Measurements from ENCODE around the gene NRG4.
"Not testable (repeated sequence)": the region's sequence is repeated elsewhere in the genome, so short reads cannot be mapped to it uniquely, and the experiment has no call there.

NRG4 gene

GRCh38 chr15:75989045-75989444 lies 23.2 kb downstream of the NRG4 start:
- Histone ChIP-seq H3K4me2 (ENCODE audit: low read depth, low read length, poor library complexity, severe bottlenecking) (no peak overlapping the region), H3K9ac (ENCODE audit: low read depth, low read length, poor library complexity, severe bottlenecking) (no peak overlapping the region), H3K79me2 (ENCODE audit: insufficient read depth, low read length) (no peaks in the 10 kb centered on the region), H3K4me1 (ENCODE audit: insufficient read depth, low read length, poor library complexity, severe bottlenecking) (no peaks in the 10 kb centered on the region), H2AFZ (ENCODE audit: low read length) (no peak overlapping the region), H3K9me3 (ENCODE audit: insufficient read depth, low read depth, low read length) (no peaks in the 10 kb centered on the region), H3K4me3 (ENCODE audit: low read length, poor library complexity, severe bottlenecking) (no peak overlapping the region), H3K27me3 (ENCODE audit: insufficient read depth, low read length, poor library complexity, severe bottlenecking) (no peaks in the 10 kb centered on the region), H4K20me1 (ENCODE audit: insufficient read depth, low read length, poor library complexity, severe bottlenecking) (no peaks in the 10 kb centered on the region), H3K9me2 (replicated peaks; ENCODE audit: low read depth, low read length) (no peaks in the 10 kb centered on the region), H3K36me3 (ENCODE audit: insufficient read depth, low read length) (no peaks in the 10 kb centered on the region), H3F3A (ENCODE audit: low read depth) (no peaks in the 10 kb centered on the region)
- no peak for TF ChIP-seq CTCF (conservative IDR thresholded peaks at IDR 0.05; ENCODE audit: low read length)
- TF ChIP-seq EZH2phosphoT487 (IDR thresholded peaks at IDR 0.05; ENCODE audit: borderline replicate concordance), result no peak

- no peaks in the 10 kb centered on the region for H3K4me1 ChIP-seq (ENCODE audit: insufficient read depth, low read length, poor library complexity, severe bottlenecking)
- H3K27me3 ChIP-seq (ENCODE audit: insufficient read depth, low read length, poor library complexity, severe bottlenecking), result no peaks in the 10 kb centered on the region
- H2AFZ ChIP-seq (ENCODE audit: low read length), result no peak overlapping the region
- no peaks in the 10 kb centered on the region for H3K9me2 ChIP-seq (replicated peaks; ENCODE audit: low read depth, low read length)
- H3K4me2 ChIP-seq (ENCODE audit: low read depth, low read length, poor library complexity, severe bottlenecking), result no peak overlapping the region
- no peaks in the 10 kb centered on the region for H4K20me1 ChIP-seq (ENCODE audit: insufficient read depth, low read length, poor library complexity, severe bottlenecking)
- TF ChIP-seq EZH2phosphoT487 (IDR thresholded peaks at IDR 0.05; ENCODE audit: borderline replicate concordance) (no peak), CTCF (conservative IDR thresholded peaks at IDR 0.05; ENCODE audit: low read length) (no peak)
- H3K9me3 ChIP-seq (ENCODE audit: insufficient read depth, low read depth, low read length), result no peaks in the 10 kb centered on the region
- H3K4me3 ChIP-seq (ENCODE audit: low read length, poor library complexity, severe bottlenecking), result no peak overlapping the region
- H3F3A ChIP-seq (ENCODE audit: low read depth), result no peaks in the 10 kb centered on the region
- H3K9ac ChIP-seq (ENCODE audit: low read depth, low read length, poor library complexity, severe bottlenecking), result no peak overlapping the region
- no peaks in the 10 kb centered on the region for H3K79me2 ChIP-seq (ENCODE audit: insufficient read depth, low read length)
- no peaks in the 10 kb centered on the region for H3K36me3 ChIP-seq (ENCODE audit: insufficient read depth, low read length)
Observed at GRCh38 chr15:75985971-75986370, 26.3 kb downstream of the NRG4 start.

GRCh38 chr15:75984706-75985105 lies 27.5 kb downstream of the NRG4 start:
- H3K4me2 ChIP-seq (ENCODE audit: low read depth, low read length, poor library complexity, severe bottlenecking); H3K9me3 ChIP-seq (ENCODE audit: insufficient read depth, low read depth, low read length); H3K9ac ChIP-seq (ENCODE audit: low read depth, low read length, poor library complexity, severe bottlenecking); H2AFZ ChIP-seq (ENCODE audit: low read length); H3K79me2 ChIP-seq (ENCODE audit: insufficient read depth, low read length); H3K4me3 ChIP-seq (ENCODE audit: low read length, poor library complexity, severe bottlenecking); H3K36me3 ChIP-seq (ENCODE audit: insufficient read depth, low read length); H3K4me1 ChIP-seq (ENCODE audit: insufficient read depth, low read length, poor library complexity, severe bottlenecking); H3K27me3 ChIP-seq (ENCODE audit: insufficient read depth, low read length, poor library complexity, severe bottlenecking); H3K9me2 ChIP-seq (replicated peaks; ENCODE audit: low read depth, low read length); H4K20me1 ChIP-seq (ENCODE audit: insufficient read depth, low read length, poor library complexity, severe bottlenecking); H3F3A ChIP-seq (ENCODE audit: low read depth): not testable (repeated sequence)

DNA sequence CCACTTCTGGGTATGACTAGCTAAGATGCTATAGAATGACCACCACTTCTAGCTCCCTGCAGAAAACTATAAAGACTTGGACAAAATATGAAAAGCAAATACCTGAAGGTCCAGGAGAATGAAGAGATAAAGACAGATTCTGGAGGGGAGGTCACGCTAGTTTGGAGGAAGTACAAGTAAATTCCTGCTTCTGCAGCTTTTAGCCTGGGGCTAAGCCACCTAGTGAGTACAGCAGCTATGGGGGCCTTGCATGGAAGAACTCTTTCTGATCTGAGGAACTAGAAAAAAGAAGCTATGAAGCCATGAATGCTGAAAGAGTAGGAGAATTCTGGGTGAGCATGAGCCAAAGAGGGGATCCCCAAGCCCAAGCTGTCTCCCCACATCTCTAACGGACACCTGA lies 29.8 kb downstream of the NRG4 start:
- Histone ChIP-seq H3K4me2 (ENCODE audit: low read depth, low read length, poor library complexity, severe bottlenecking) (no peak overlapping the region), H3K4me1 (ENCODE audit: insufficient read depth, low read length, poor library complexity, severe bottlenecking) (no peaks in the 10 kb centered on the region), H3F3A (ENCODE audit: low read depth) (no peaks in the 10 kb centered on the region), H3K9me3 (ENCODE audit: insufficient read depth, low read depth, low read length) (no peaks in the 10 kb centered on the region), H3K4me3 (ENCODE audit: low read length, poor library complexity, severe bottlenecking) (no peak overlapping the region), H3K9me2 (replicated peaks; ENCODE audit: low read depth, low read length) (no peaks in the 10 kb centered on the region), H3K79me2 (ENCODE audit: insufficient read depth, low read length) (no peaks in the 10 kb centered on the region), H2AFZ (ENCODE audit: low read length) (no peak overlapping the region), H3K36me3 (ENCODE audit: insufficient read depth, low read length) (no peaks in the 10 kb centered on the region), H3K27me3 (ENCODE audit: insufficient read depth, low read length, poor library complexity, severe bottlenecking) (no peaks in the 10 kb centered on the region), H4K20me1 (ENCODE audit: insufficient read depth, low read length, poor library complexity, severe bottlenecking) (no peaks in the 10 kb centered on the region), H3K9ac (ENCODE audit: low read depth, low read length, poor library complexity, severe bottlenecking) (no peak overlapping the region)
- TF ChIP-seq EZH2phosphoT487 (IDR thresholded peaks at IDR 0.05; ENCODE audit: borderline replicate concordance) (no peak), CTCF (conservative IDR thresholded peaks at IDR 0.05; ENCODE audit: low read length) (no peak)
